PC-3 (cell line): Measurements from ENCODE around the gene FAM181B. TPM values are rescaled to one million over a fixed set of nuclear protein-coding genes. Genes with fewer than 3 reads are reported as not detected.

Experiments
- ATAC-seq: fragments of 200-7000 bp; cut with Tn5 transposase; 2 replicates; pipeline ENCODE4 v1.9.1; 2020; ENCODE audit warnings: mild to moderate bottlenecking, moderate library complexity
- BruUV-seq: library from RNA; stranded (reverse); fragments of 400-500 nt; replicated peaks from 2 replicates; lab custom pipeline; 2021; lab: Mats Ljungman, UMichigan
- CTCF ChIA-PET: fragments of 300-600 bp; sonication (Branson Sonifier 250); formaldehyde crosslinking; loops from one replicate; lab custom pipeline; 2022; ENCODE audit warnings: antibody characterized with exemption; lab: Charles Lee
- POLR2A ChIA-PET: fragments of 300-600 bp; sonication (Branson Sonifier 250); formaldehyde crosslinking; loops from one replicate; lab custom pipeline; 2022; ENCODE audit warnings: antibody characterized with exemption; ENCODE audit not compliant: unreplicated experiment; lab: Charles Lee
- DNase-seq: peaks from one replicate; pipeline ENCODE4 v3.0.0-alpha.2; 2015
- H2AFZ ChIP-seq: fragments of 300-600 bp; sonication (generic); 2 replicates; pipeline ENCODE4 v1.6.0; 2016; ENCODE audit warnings: antibody characterized with exemption, low read length
- H3F3A ChIP-seq: fragments of 300-600 bp; sonication (generic); one replicate; pipeline ENCODE4 v1.6.0; 2017; ENCODE audit warnings: antibody characterized with exemption, low read length, control low read depth, mild to moderate bottlenecking; ENCODE audit not compliant: unreplicated experiment
- H3K27ac ChIP-seq: fragments of 300-600 bp; sonication (generic); 2 replicates; pipeline ENCODE4 v1.5.1; 2016; ENCODE audit warnings: mild to moderate bottlenecking, low read length
- H3K27me3 ChIP-seq: fragments of 300-600 bp; sonication (generic); 2 replicates; pipeline ENCODE4 v1.6.1; 2016; ENCODE audit warnings: low read length, mixed read lengths
- H3K36me3 ChIP-seq: fragments of 300-600 bp; sonication (generic); 2 replicates; pipeline ENCODE4 v1.6.1; 2016; ENCODE audit warnings: low read depth, mixed run types, low read length, mixed read lengths
- H3K4me1 ChIP-seq: fragments of 300-600 bp; sonication (generic); 2 replicates; pipeline ENCODE4 v1.5.1; 2016; ENCODE audit warnings: low read length; ENCODE audit not compliant: insufficient read depth
- H3K4me2 ChIP-seq: fragments of 300-600 bp; sonication (generic); 2 replicates; pipeline ENCODE4 v1.6.0; 2016; ENCODE audit warnings: low read length
- H3K4me3 ChIP-seq: fragments of 300-600 bp; sonication (generic); 2 replicates; pipeline ENCODE4 v1.5.1; 2016; ENCODE audit warnings: mild to moderate bottlenecking, low read length, mixed read lengths
- H3K79me2 ChIP-seq: fragments of 300-600 bp; sonication (generic); 2 replicates; pipeline ENCODE4 v1.6.1; 2017; ENCODE audit warnings: low read length, mixed read lengths
- H3K9ac ChIP-seq: fragments of 300-600 bp; sonication (generic); 2 replicates; pipeline ENCODE4 v1.6.0; 2016; ENCODE audit warnings: mild to moderate bottlenecking, low read length
- H3K9me2 ChIP-seq: fragments of 300-600 bp; sonication (generic); replicated peaks from 2 replicates; pipeline ENCODE4 v1.6.1; 2016; ENCODE audit warnings: mixed run types, low read length, mixed read lengths
- H3K9me3 ChIP-seq: fragments of 300-600 bp; sonication (generic); 2 replicates; pipeline ENCODE4 v1.6.1; 2016; ENCODE audit warnings: low read length, mixed read lengths
- H4K20me1 ChIP-seq: fragments of 300-600 bp; sonication (generic); 2 replicates; pipeline ENCODE4 v1.6.1; 2016; ENCODE audit warnings: low read length, mixed read lengths
- CTCF ChIP-seq: fragments of 300-600 bp; sonication (generic); conservative IDR thresholded peaks from 2 replicates; pipeline ENCODE4 v1.5.1; 2017; ENCODE audit warnings: antibody characterized with exemption, low read depth, mild to moderate bottlenecking, low read length
- EZH2 ChIP-seq: fragments of 300-600 bp; sonication (generic); IDR thresholded peaks from one replicate; pipeline ENCODE4 v1.6.1; 2017; ENCODE audit warnings: antibody characterized with exemption, mild to moderate bottlenecking, low read length; ENCODE audit not compliant: unreplicated experiment
- EZH2phosphoT487 ChIP-seq: fragments of 300-600 bp; sonication (generic); IDR thresholded peaks from 2 replicates; pipeline ENCODE4 v1.6.1; 2018; ENCODE audit warnings: mild to moderate bottlenecking, antibody characterized with exemption, low read length, borderline replicate concordance
- intact Hi-C: fragments of 100-400 bp; cut with micrococcal nuclease; formaldehyde crosslinking; loops from 2 replicates; pipeline ENCODE4 v1.9.0; 2023
- total RNA-seq: library from RNA; depleted of rRNA; stranded (reverse); fragments of >200 nt; gene quantifications from 2 replicates; pipeline ENCODE4 v1.2.3, GENCODE V29; 2014

The FAM181B gene
- total RNA-seq, 1 experiment from 2014 or later: not detected

DNA sequence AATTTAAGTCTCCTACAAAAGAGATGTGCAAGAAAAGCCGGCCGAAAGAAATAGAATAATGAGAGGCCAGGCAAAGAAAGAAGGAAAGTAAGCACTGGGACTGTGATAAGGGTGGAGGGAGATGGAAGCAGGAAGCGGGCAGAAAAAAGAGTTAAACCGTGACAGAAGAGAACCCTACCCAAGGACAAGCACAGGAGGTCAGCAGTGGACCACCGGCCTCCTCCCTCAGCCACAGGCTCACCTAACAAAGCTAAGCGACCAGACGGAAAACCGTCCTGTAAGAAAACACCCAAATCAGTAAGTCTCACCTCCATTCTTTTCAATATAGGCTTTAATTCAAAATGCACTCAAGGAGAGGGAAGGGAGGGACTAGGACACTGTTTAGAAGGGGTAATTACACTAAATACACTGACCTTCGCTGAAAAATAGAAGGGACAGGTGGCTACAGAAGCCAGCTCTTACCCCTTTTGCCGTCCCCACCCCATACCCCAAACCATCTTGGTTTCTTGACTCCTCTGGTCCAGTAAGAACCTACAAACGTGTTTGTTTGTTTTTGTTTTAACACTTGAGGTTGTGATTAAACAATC lies 1.9 kb downstream of the FAM181B start:
- Histone ChIP-seq H3K79me2 (no peaks in the 10 kb centered on the region), H3K9me2 (no peaks in the 10 kb centered on the region), H3K9ac (no peak overlapping the region), H3F3A (no peaks in the 10 kb centered on the region), H3K27me3 (peaks cover 62% of the 10 kb centered on the region), H3K4me3 (no peak overlapping the region), H3K27ac (no peak overlapping the region), H3K36me3 (no peaks in the 10 kb centered on the region), H2AFZ (no peak overlapping the region), H3K9me3 (no peaks in the 10 kb centered on the region), H3K4me1 (no peaks in the 10 kb centered on the region), H3K4me2 (no peak overlapping the region), H4K20me1 (no peaks in the 10 kb centered on the region)
- BruUV-seq: no TSS peak
- TF ChIP-seq EZH2phosphoT487 (no peak), CTCF (no peak), EZH2 (no peak)
- intact Hi-C loops: no loop called here
- ATAC-seq: no peak
- POLR2A ChIA-PET: no interaction called here
- no peak for DNase-seq
- CTCF ChIA-PET: no interaction called here

GRCh38 chr11:82730754-82731153 lies 2.9 kb downstream of the FAM181B start:
- no peaks in the 10 kb centered on the region for H3K79me2 ChIP-seq
- TF ChIP-seq EZH2phosphoT487 (no peak), EZH2 (no peak), CTCF (no peak)
- H3K9ac ChIP-seq: no peak overlapping the region
- intact Hi-C loops: no loop called here
- no peak overlapping the region for H3K4me2 ChIP-seq
- CTCF ChIA-PET: no interaction called here
- H3K27ac ChIP-seq: no peak overlapping the region
- no peak for DNase-seq
- H3K4me3 ChIP-seq: no peak overlapping the region
- POLR2A ChIA-PET: no interaction called here
- H3K9me3 ChIP-seq: no peaks in the 10 kb centered on the region
- H3K36me3 ChIP-seq: no peaks in the 10 kb centered on the region
- no peaks in the 10 kb centered on the region for H3K4me1 ChIP-seq
- H3F3A ChIP-seq: no peaks in the 10 kb centered on the region
- no peak for ATAC-seq
- H3K9me2 ChIP-seq: no peaks in the 10 kb centered on the region
- no peak overlapping the region for H2AFZ ChIP-seq
- H4K20me1 ChIP-seq: no peaks in the 10 kb centered on the region
- peaks cover 57% of the 10 kb centered on the region for H3K27me3 ChIP-seq
- BruUV-seq: no TSS peak

DNA sequence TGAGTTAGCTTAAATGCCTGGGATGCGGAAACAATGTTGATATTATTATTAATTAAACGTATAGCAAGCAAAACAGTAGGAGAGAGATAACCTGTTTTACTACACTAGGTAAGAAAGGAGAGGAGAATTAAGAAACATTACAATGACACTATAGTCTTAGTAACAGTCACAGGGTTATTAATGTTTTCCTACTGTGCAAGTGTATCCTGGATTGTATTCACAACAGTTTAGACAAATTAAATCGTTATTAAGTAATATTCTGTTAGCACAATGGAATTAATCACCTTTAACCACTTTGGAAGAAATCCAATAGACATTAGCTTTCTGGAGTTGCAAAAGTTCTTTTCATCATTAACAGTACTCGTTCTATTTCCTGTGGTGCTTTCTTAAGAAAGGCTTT lies 3.4 kb downstream of the FAM181B start:
- H3K9me2 ChIP-seq: no peaks in the 10 kb centered on the region
- H4K20me1 ChIP-seq: no peaks in the 10 kb centered on the region
- CTCF ChIA-PET: interaction anchor here (0.6 kb wide), 1 partner anchor 43 kb away, joined by 3 read pairs; no protein-coding TSS in a partner anchor
- no peaks in the 10 kb centered on the region for H3K36me3 ChIP-seq
- peaks cover 60% of the 10 kb centered on the region for H3K27me3 ChIP-seq
- TF ChIP-seq CTCF: no peak
- TF ChIP-seq EZH2phosphoT487: no peak
- no peak for TF ChIP-seq EZH2
- H2AFZ ChIP-seq: no peak overlapping the region
- DNase-seq (no peak), ATAC-seq (no peak)
- H3K9ac ChIP-seq: no peak overlapping the region
- POLR2A ChIA-PET: no interaction called here
- intact Hi-C loops: no loop called here
- no peak overlapping the region for H3K27ac ChIP-seq
- no peaks in the 10 kb centered on the region for H3K9me3 ChIP-seq
- no peaks in the 10 kb centered on the region for H3F3A ChIP-seq
- no peaks in the 10 kb centered on the region for H3K79me2 ChIP-seq
- H3K4me2 ChIP-seq: no peak overlapping the region
- no TSS peak for BruUV-seq
- no peak overlapping the region for H3K4me3 ChIP-seq
- no peaks in the 10 kb centered on the region for H3K4me1 ChIP-seq
